Measurements from ENCODE around the gene ZNF485. TPM values are rescaled to one million over a fixed set of nuclear protein-coding genes. Genes with fewer than 3 reads are reported as not detected.

Gene ZNF485
- total RNA-seq, 1 experiment from 2014 or later, result 10.6 TPM

DNA sequence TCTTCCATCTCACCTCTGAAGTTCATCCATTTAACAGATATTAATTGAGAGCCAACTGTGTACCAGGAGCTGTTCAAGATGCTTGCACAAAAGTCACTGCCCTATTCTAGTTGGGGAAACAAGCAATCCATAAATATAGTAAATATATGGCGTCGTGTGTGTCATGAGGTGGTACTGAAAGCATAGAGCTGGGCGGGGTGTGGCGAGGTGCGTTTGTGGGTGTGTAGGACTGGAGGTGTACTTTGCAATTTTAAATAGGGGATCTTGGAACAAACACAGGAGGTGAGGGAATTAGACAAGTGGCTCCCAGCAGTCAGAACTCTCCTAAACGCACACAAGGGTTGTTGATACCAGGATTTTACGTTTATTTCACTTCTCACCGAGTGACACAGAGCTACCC, 31.3 kb upstream of the ZNF485 start:
- H3K4me1 ChIP-seq (ENCODE audit: control insufficient read depth, insufficient read depth, low read length), result peaks cover 7% of the 10 kb centered on the region; the same call in 1 of the 2 replicates
- ChIA-PET CTCF (no interaction called here), POLR2A (interaction anchor here (1.1 kb wide), 1 partner anchor 20 kb away, joined by 4 read pairs; no protein-coding TSS in a partner anchor)
- intact Hi-C loops (cut with micrococcal nuclease; ENCODE audit: unreplicated experiment), result no loop called here
- no peaks in the 10 kb centered on the region for H3K27me3 ChIP-seq (ENCODE audit: control insufficient read depth, insufficient read depth, low read length)
- H3K9me3 ChIP-seq (ENCODE audit: control insufficient read depth, insufficient read depth, low read depth, low read length), result peaks cover 23% of the 10 kb centered on the region; the same call in 1 of the 2 replicates
- TF ChIP-seq, protein P1, sequence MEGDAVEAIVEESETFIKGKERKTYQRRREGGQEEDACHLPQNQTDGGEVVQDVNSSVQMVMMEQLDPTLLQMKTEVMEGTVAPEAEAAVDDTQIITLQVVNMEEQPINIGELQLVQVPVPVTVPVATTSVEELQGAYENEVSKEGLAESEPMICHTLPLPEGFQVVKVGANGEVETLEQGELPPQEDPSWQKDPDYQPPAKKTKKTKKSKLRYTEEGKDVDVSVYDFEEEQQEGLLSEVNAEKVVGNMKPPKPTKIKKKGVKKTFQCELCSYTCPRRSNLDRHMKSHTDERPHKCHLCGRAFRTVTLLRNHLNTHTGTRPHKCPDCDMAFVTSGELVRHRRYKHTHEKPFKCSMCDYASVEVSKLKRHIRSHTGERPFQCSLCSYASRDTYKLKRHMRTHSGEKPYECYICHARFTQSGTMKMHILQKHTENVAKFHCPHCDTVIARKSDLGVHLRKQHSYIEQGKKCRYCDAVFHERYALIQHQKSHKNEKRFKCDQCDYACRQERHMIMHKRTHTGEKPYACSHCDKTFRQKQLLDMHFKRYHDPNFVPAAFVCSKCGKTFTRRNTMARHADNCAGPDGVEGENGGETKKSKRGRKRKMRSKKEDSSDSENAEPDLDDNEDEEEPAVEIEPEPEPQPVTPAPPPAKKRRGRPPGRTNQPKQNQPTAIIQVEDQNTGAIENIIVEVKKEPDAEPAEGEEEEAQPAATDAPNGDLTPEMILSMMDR (IDR thresholded peaks at IDR 0.05), result no peak
- TF ChIP-seq, protein P2, sequence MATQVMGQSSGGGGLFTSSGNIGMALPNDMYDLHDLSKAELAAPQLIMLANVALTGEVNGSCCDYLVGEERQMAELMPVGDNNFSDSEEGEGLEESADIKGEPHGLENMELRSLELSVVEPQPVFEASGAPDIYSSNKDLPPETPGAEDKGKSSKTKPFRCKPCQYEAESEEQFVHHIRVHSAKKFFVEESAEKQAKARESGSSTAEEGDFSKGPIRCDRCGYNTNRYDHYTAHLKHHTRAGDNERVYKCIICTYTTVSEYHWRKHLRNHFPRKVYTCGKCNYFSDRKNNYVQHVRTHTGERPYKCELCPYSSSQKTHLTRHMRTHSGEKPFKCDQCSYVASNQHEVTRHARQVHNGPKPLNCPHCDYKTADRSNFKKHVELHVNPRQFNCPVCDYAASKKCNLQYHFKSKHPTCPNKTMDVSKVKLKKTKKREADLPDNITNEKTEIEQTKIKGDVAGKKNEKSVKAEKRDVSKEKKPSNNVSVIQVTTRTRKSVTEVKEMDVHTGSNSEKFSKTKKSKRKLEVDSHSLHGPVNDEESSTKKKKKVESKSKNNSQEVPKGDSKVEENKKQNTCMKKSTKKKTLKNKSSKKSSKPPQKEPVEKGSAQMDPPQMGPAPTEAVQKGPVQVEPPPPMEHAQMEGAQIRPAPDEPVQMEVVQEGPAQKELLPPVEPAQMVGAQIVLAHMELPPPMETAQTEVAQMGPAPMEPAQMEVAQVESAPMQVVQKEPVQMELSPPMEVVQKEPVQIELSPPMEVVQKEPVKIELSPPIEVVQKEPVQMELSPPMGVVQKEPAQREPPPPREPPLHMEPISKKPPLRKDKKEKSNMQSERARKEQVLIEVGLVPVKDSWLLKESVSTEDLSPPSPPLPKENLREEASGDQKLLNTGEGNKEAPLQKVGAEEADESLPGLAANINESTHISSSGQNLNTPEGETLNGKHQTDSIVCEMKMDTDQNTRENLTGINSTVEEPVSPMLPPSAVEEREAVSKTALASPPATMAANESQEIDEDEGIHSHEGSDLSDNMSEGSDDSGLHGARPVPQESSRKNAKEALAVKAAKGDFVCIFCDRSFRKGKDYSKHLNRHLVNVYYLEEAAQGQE (IDR thresholded peaks at IDR 0.05; ENCODE audit: insufficient read depth in 1 of 2, low read depth in 2 of 2, low read length in 1 of 2), result no peak
- TF ChIP-seq POLR2AphosphoS5 (IDR thresholded peaks at IDR 0.05; ENCODE audit: low read depth, low read length) (no peak), SIN3A (IDR thresholded peaks at IDR 0.05; ENCODE audit: borderline replicate concordance, insufficient read depth, low read depth, low read length) (no peak), TCF7L2 (IDR thresholded peaks at IDR 0.05; ENCODE audit: low read depth, low read length) (no peak)
- ATAC-seq, result 0 out of 2 replicates have a peak, but pooled peaks have one; percentile 33
- peak overlapping the region; percentile 88 for H3K27ac ChIP-seq (ENCODE audit: low read length)
- in situ Hi-C loops (cut with HindIII; ENCODE audit: low pct_unique_long_range_greater_than_20kb, low sequenced_read_pairs), result loop anchor here (5.0 kb wide), 1 partner anchor 67 kb away; no protein-coding TSS in a partner anchor
- no peak for DNase-seq (ENCODE audit: low read depth, low spot score)
- H3K36me3 ChIP-seq (ENCODE audit: control insufficient read depth, insufficient read depth, low read length), result peaks cover 6% of the 10 kb centered on the region; the same call in 1 of the 2 replicates
- BruUV-seq (replicated peaks), result no TSS peak
- peak overlapping the region; percentile 62 to 82 for H3K4me3 ChIP-seq (ENCODE audit: low read depth in 2 of 2, low read length in 2 of 2)

DNA sequence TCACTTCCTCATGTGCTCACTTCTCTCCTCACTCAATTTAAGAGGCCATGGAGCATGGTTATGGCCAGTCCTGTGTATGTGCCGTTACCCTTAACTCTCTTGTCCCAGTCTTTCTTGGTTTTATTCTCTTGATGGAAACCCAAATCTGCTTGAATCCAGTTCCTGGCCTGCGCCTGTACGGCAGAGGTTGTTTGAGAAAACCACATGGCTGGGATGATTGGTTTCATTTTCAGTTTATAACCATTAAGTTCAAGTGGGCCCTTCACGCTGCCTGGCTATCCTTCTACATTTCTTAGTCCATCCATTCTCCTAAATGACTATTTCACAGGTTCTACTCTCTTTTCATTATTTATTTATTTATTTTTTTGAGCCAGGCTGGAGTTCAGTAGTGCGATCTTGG, 30.2 kb upstream of the ZNF485 start:
- Histone ChIP-seq H3K4me3 (ENCODE audit: low read depth in 2 of 2, low read length in 2 of 2) (no peak overlapping the region), H3K4me1 (ENCODE audit: control insufficient read depth, insufficient read depth, low read length) (peaks cover 7% of the 10 kb centered on the region; the same call in 1 of the 2 replicates), H3K27me3 (ENCODE audit: control insufficient read depth, insufficient read depth, low read length) (no peaks in the 10 kb centered on the region), H3K27ac (ENCODE audit: low read length) (no peak overlapping the region), H3K36me3 (ENCODE audit: control insufficient read depth, insufficient read depth, low read length) (peaks cover 4% of the 10 kb centered on the region; the same call in 1 of the 2 replicates), H3K9me3 (ENCODE audit: control insufficient read depth, insufficient read depth, low read depth, low read length) (peaks cover 14% of the 10 kb centered on the region; the same call in 1 of the 2 replicates)
- TF ChIP-seq, protein P1 (IDR thresholded peaks at IDR 0.05), result no peak
- TF ChIP-seq SIN3A (IDR thresholded peaks at IDR 0.05; ENCODE audit: borderline replicate concordance, insufficient read depth, low read depth, low read length), result no peak
- TF ChIP-seq, protein P2 (IDR thresholded peaks at IDR 0.05; ENCODE audit: insufficient read depth in 1 of 2, low read depth in 2 of 2, low read length in 1 of 2), result no peak
- TF ChIP-seq TCF7L2 (IDR thresholded peaks at IDR 0.05; ENCODE audit: low read depth, low read length), result no peak
- no peak for TF ChIP-seq POLR2AphosphoS5 (IDR thresholded peaks at IDR 0.05; ENCODE audit: low read depth, low read length)
- in situ Hi-C loops (cut with HindIII; ENCODE audit: low pct_unique_long_range_greater_than_20kb, low sequenced_read_pairs) (no loop called here), intact Hi-C loops (cut with micrococcal nuclease; ENCODE audit: unreplicated experiment) (no loop called here)
- no TSS peak for BruUV-seq (replicated peaks)
- POLR2A ChIA-PET, result interaction anchor here (0.7 to 1.1 kb wide), 2 partner anchors 17 to 19 kb away, joined by 4 read pairs; no protein-coding TSS in a partner anchor
- ATAC-seq (no peak), DNase-seq (ENCODE audit: low read depth, low spot score) (no peak)
- CTCF ChIA-PET, result no interaction called here

Data from Panc1 (cell line).